HS-27A (cell line): ENCODE measurements around the gene EVPL.
"Not testable (repeated sequence)": the region's sequence is repeated elsewhere in the genome, so short reads cannot be mapped to it uniquely, and the experiment has no call there.

Experiments
- DNase-seq: peaks from one replicate; pipeline ENCODE4 v3.0.0-alpha.2; 2012; ENCODE audit warnings: low read depth, missing footprints

Gene EVPL

GRCh38 chr17:76027159-76027839 is at the start of gene EVPL:
EVPL (minus strand) TSS chr17:76027306; CDS start chr17:76027198, 108 bp downstream.
- no peak for DNase-seq

- no peak for DNase-seq
Observed at GRCh38 chr17:76076146-76076764, 49.1 kb upstream of the EVPL start.

- DNase-seq: no peak
Observed at GRCh38 chr17:76075364-76076145, 48.4 kb upstream of the EVPL start.

GRCh38 chr17:76074390-76075363 is 47.6 kb upstream of the EVPL start, which contains the start of gene GALR2:
GALR2 (plus strand) TSS chr17:76074781; CDS start chr17:76074884, 103 bp downstream.
- DNase-seq: no peak

GRCh38 chr17:76072148-76072858 is 45.2 kb upstream of the EVPL start, which contains the start of gene SRP68:
SRP68 (minus strand) TSS chr17:76072517; CDS start chr17:76072491, 26 bp downstream.
- peak; percentile 54 for DNase-seq

- DNase-seq: no peak
Observed at GRCh38 chr17:76071531-76072147, 44.5 kb upstream of the EVPL start.

- DNase-seq: no peak
Observed at GRCh38 chr17:76065775-76066174, 38.7 kb upstream of the EVPL start.

- no peak for DNase-seq
Observed at GRCh38 chr17:76063875-76064546, 36.9 kb upstream of the EVPL start.

GRCh38 chr17:76058264-76058663 is 31.2 kb upstream of the EVPL start:
- not testable (repeated sequence) for DNase-seq

GRCh38 chr17:76056882-76057281 is 29.8 kb upstream of the EVPL start:
- DNase-seq: no peak

- DNase-seq: no peak
Observed at GRCh38 chr17:76054112-76054476, 27.0 kb upstream of the EVPL start.

GRCh38 chr17:76053246-76054111 is 26.4 kb upstream of the EVPL start:
- DNase-seq: no peak

GRCh38 chr17:76051561-76051960 is 24.5 kb upstream of the EVPL start:
- no peak for DNase-seq

GRCh38 chr17:76050538-76051467 is 23.7 kb upstream of the EVPL start:
- no peak for DNase-seq

GRCh38 chr17:76049836-76050537 is 22.9 kb upstream of the EVPL start:
- no peak for DNase-seq

GRCh38 chr17:76049239-76049638 is 22.1 kb upstream of the EVPL start:
- no peak for DNase-seq

GRCh38 chr17:76048711-76049110 is 21.6 kb upstream of the EVPL start:
- no peak for DNase-seq
